Measurements from ENCODE around the gene CKB.
"Not testable (repeated sequence)": the region's sequence is repeated elsewhere in the genome, so short reads cannot be mapped to it uniquely, and the experiment has no call there.

CKB gene

GRCh38 chr14:103528146-103528586 lies 5.5 kb upstream of the CKB start:
- Mint-ChIP-seq H3K9me3 (no peaks in the 10 kb centered on the region), H3K27ac (peak overlapping the region; percentile 92)
- no peak for DNase-seq

GRCh38 chr14:103527408-103528145 lies 4.9 kb upstream of the CKB start:
- Mint-ChIP-seq H3K27ac (peak overlapping the region; percentile 73), H3K9me3 (no peaks in the 10 kb centered on the region), H3K27me3 (peaks cover 9% of the 10 kb centered on the region), H3K4me1 (peaks cover 41% of the 10 kb centered on the region), H3K36me3 (ENCODE audit: low read depth) (peaks cover 6% of the 10 kb centered on the region), H3K4me3 (peak overlapping the region; percentile 95)
- DNase-seq (peak; percentile 67), ATAC-seq (peak; percentile 88)

More at GRCh38 chr14:103528146-103528586, 5.5 kb upstream of the CKB start:
- H3K4me1 Mint-ChIP-seq, result peaks cover 41% of the 10 kb centered on the region
- peaks cover 6% of the 10 kb centered on the region for H3K36me3 Mint-ChIP-seq (ENCODE audit: low read depth)
- peak overlapping the region; percentile 95 for H3K4me3 Mint-ChIP-seq
- ATAC-seq, result no peak
- peaks cover 9% of the 10 kb centered on the region for H3K27me3 Mint-ChIP-seq

GRCh38 chr14:103526914-103527248 lies 4.3 kb upstream of the CKB start:
- H3K36me3 Mint-ChIP-seq (ENCODE audit: low read depth), result peaks cover 6% of the 10 kb centered on the region
- H3K9me3 Mint-ChIP-seq, result no peaks in the 10 kb centered on the region
- peak overlapping the region; percentile 95 for H3K4me3 Mint-ChIP-seq
- peaks cover 41% of the 10 kb centered on the region for H3K4me1 Mint-ChIP-seq
- peak overlapping the region; percentile 73 for H3K27ac Mint-ChIP-seq
- ATAC-seq, result no peak
- no peak for DNase-seq
- peaks cover 9% of the 10 kb centered on the region for H3K27me3 Mint-ChIP-seq

- no peak for DNase-seq
- no peak overlapping the region for H3K27ac Mint-ChIP-seq
- peaks cover 6% of the 10 kb centered on the region for H3K36me3 Mint-ChIP-seq (ENCODE audit: low read depth)
- peaks cover 9% of the 10 kb centered on the region for H3K27me3 Mint-ChIP-seq
- H3K9me3 Mint-ChIP-seq, result no peaks in the 10 kb centered on the region
- H3K4me3 Mint-ChIP-seq, result no peak overlapping the region
- ATAC-seq, result no peak
- H3K4me1 Mint-ChIP-seq, result peaks cover 39% of the 10 kb centered on the region
These were observed 3.8 kb upstream of the CKB start for GRCh38 chr14:103526247-103526913.

GRCh38 chr14:103525430-103526246 lies 3.0 kb upstream of the CKB start:
- H3K36me3 Mint-ChIP-seq (ENCODE audit: low read depth); DNase-seq; H3K9me3 Mint-ChIP-seq; H3K27me3 Mint-ChIP-seq; ATAC-seq; H3K27ac Mint-ChIP-seq; H3K4me3 Mint-ChIP-seq: not testable (repeated sequence)
- peaks cover 33% of the 10 kb centered on the region for H3K4me1 Mint-ChIP-seq

- no peaks in the 10 kb centered on the region for H3K9me3 Mint-ChIP-seq
- peaks cover 25% of the 10 kb centered on the region for H3K4me1 Mint-ChIP-seq
- no peak overlapping the region for H3K4me3 Mint-ChIP-seq
- peaks cover 14% of the 10 kb centered on the region for H3K27me3 Mint-ChIP-seq
- no peak for ATAC-seq
- DNase-seq, result no peak
- H3K27ac Mint-ChIP-seq, result no peak overlapping the region
- no peaks in the 10 kb centered on the region for H3K36me3 Mint-ChIP-seq (ENCODE audit: low read depth)
These were observed 1.6 kb upstream of the CKB start for GRCh38 chr14:103524002-103524935.

- Mint-ChIP-seq H3K4me1 (peaks cover 25% of the 10 kb centered on the region), H3K27me3 (peaks cover 14% of the 10 kb centered on the region), H3K27ac (no peak overlapping the region), H3K9me3 (no peaks in the 10 kb centered on the region), H3K4me3 (peak overlapping the region; percentile 38), H3K36me3 (ENCODE audit: low read depth) (no peaks in the 10 kb centered on the region)
- ATAC-seq (no peak), DNase-seq (no peak)
These were observed 935 bp upstream of the CKB start for GRCh38 chr14:103523575-103523954.

GRCh38 chr14:103521951-103522563 lies 573 bp downstream of the CKB start:
- Mint-ChIP-seq H3K36me3 (ENCODE audit: low read depth) (no peaks in the 10 kb centered on the region), H3K4me1 (peaks cover 12% of the 10 kb centered on the region)

GRCh38 chr14:103521438-103521950 lies 1.1 kb downstream of the CKB start:
- Mint-ChIP-seq H3K4me3 (no peak overlapping the region), H3K9me3 (no peaks in the 10 kb centered on the region), H3K4me1 (peaks cover 8% of the 10 kb centered on the region), H3K27me3 (peaks cover 14% of the 10 kb centered on the region), H3K36me3 (ENCODE audit: low read depth) (no peaks in the 10 kb centered on the region), H3K27ac (no peak overlapping the region)
- no peak for ATAC-seq
- no peak for DNase-seq

More at GRCh38 chr14:103521951-103522563, 573 bp downstream of the CKB start:
- ATAC-seq, result no peak
- DNase-seq, result no peak
- Mint-ChIP-seq H3K27ac (no peak overlapping the region), H3K9me3 (no peaks in the 10 kb centered on the region), H3K27me3 (peaks cover 14% of the 10 kb centered on the region), H3K4me3 (peak overlapping the region; percentile 34)

GRCh38 chr14:103520657-103521437 lies 1.8 kb downstream of the CKB start:
- no peaks in the 10 kb centered on the region for H3K9me3 Mint-ChIP-seq
- H3K27me3 Mint-ChIP-seq, result peaks cover 14% of the 10 kb centered on the region
- H3K4me3 Mint-ChIP-seq, result peak overlapping the region; percentile 32
- ATAC-seq, result peak; percentile 22
- H3K27ac Mint-ChIP-seq, result no peak overlapping the region
- peak; percentile 65 for DNase-seq
- H3K4me1 Mint-ChIP-seq, result peaks cover 8% of the 10 kb centered on the region
- no peaks in the 10 kb centered on the region for H3K36me3 Mint-ChIP-seq (ENCODE audit: low read depth)

- no peaks in the 10 kb centered on the region for H3K36me3 Mint-ChIP-seq (ENCODE audit: low read depth)
- H3K27me3 Mint-ChIP-seq, result peaks cover 14% of the 10 kb centered on the region
- H3K4me1 Mint-ChIP-seq, result peaks cover 8% of the 10 kb centered on the region
- ATAC-seq (no peak), DNase-seq (no peak)
- no peaks in the 10 kb centered on the region for H3K9me3 Mint-ChIP-seq
- no peak overlapping the region for H3K27ac Mint-ChIP-seq
- H3K4me3 Mint-ChIP-seq, result no peak overlapping the region
These were observed 2.4 kb downstream of the CKB start for GRCh38 chr14:103520269-103520656.

- H3K27me3 Mint-ChIP-seq, result peaks cover 14% of the 10 kb centered on the region
- no peak for DNase-seq
- peaks cover 8% of the 10 kb centered on the region for H3K4me1 Mint-ChIP-seq
- H3K36me3 Mint-ChIP-seq (ENCODE audit: low read depth), result no peaks in the 10 kb centered on the region
- no peak for ATAC-seq
- H3K4me3 Mint-ChIP-seq, result no peak overlapping the region
- no peak overlapping the region for H3K27ac Mint-ChIP-seq
- no peaks in the 10 kb centered on the region for H3K9me3 Mint-ChIP-seq
These were observed 2.8 kb downstream of the CKB start for GRCh38 chr14:103519837-103520212.

Measured in activated naive CD8-positive, alpha-beta T cell treated with anti-CD3 and anti-CD28 coated beads, Interleukin-2, amount 50 U/mL, for 24 hours (primary cell).